ENCODE data around the gene CDC14B. TPM values are rescaled to one million over a fixed set of nuclear protein-coding genes. Genes with fewer than 3 reads are reported as not detected.
"Not testable (repeated sequence)": the region's sequence is repeated elsewhere in the genome, so short reads cannot be mapped to it uniquely, and the experiment has no call there.

CDC14B gene
- total RNA-seq, 1 donor from 2014 or later = 21.4 TPM

- Mint-ChIP-seq H3K4me3 (ENCODE audit: unreplicated experiment) (no peak overlapping the region), H3K4me1 (ENCODE audit: unreplicated experiment) (peaks cover 26% of the 10 kb centered on the region), H3K36me3 (ENCODE audit: low read depth, unreplicated experiment) (peaks cover 4% of the 10 kb centered on the region), H3K27ac (ENCODE audit: unreplicated experiment) (no peak overlapping the region), H3K27me3 (ENCODE audit: unreplicated experiment) (peaks cover 3% of the 10 kb centered on the region), H3K9me3 (ENCODE audit: unreplicated experiment) (no peaks in the 10 kb centered on the region)
- TF ChIP-seq CTCF (IDR thresholded peaks at IDR 0.05; ENCODE audit: unreplicated experiment) = no peak
- DNase-seq (ENCODE audit: low spot score) = no peak
Measured at GRCh38 chr9:96553070-96553469, 66.6 kb downstream of the CDC14B start.

- Mint-ChIP-seq H3K27ac (ENCODE audit: unreplicated experiment) (no peak overlapping the region), H3K4me3 (ENCODE audit: unreplicated experiment) (no peak overlapping the region), H3K9me3 (ENCODE audit: unreplicated experiment) (no peaks in the 10 kb centered on the region), H3K27me3 (ENCODE audit: unreplicated experiment) (peaks cover 3% of the 10 kb centered on the region), H3K36me3 (ENCODE audit: low read depth, unreplicated experiment) (peaks cover 4% of the 10 kb centered on the region), H3K4me1 (ENCODE audit: unreplicated experiment) (peaks cover 16% of the 10 kb centered on the region)
- DNase-seq (ENCODE audit: low spot score) = no peak
- no peak for TF ChIP-seq CTCF (IDR thresholded peaks at IDR 0.05; ENCODE audit: unreplicated experiment)
Measured at GRCh38 chr9:96551403-96551802, 68.2 kb downstream of the CDC14B start.

- H3K4me1 Mint-ChIP-seq (ENCODE audit: unreplicated experiment) = peaks cover 10% of the 10 kb centered on the region
- no peak for DNase-seq (ENCODE audit: low spot score)
- TF ChIP-seq CTCF (IDR thresholded peaks at IDR 0.05; ENCODE audit: unreplicated experiment) = no peak
- no peak overlapping the region for H3K27ac Mint-ChIP-seq (ENCODE audit: unreplicated experiment)
- H3K36me3 Mint-ChIP-seq (ENCODE audit: low read depth, unreplicated experiment) = peaks cover 4% of the 10 kb centered on the region
- H3K27me3 Mint-ChIP-seq (ENCODE audit: unreplicated experiment) = peaks cover 3% of the 10 kb centered on the region
- no peak overlapping the region for H3K4me3 Mint-ChIP-seq (ENCODE audit: unreplicated experiment)
- no peaks in the 10 kb centered on the region for H3K9me3 Mint-ChIP-seq (ENCODE audit: unreplicated experiment)
Measured at GRCh38 chr9:96550659-96551058, 69.0 kb downstream of the CDC14B start.

GRCh38 chr9:96543131-96543530 is 76.5 kb downstream of the CDC14B start:
- DNase-seq (ENCODE audit: low spot score); H3K4me1 Mint-ChIP-seq (ENCODE audit: unreplicated experiment); H3K27ac Mint-ChIP-seq (ENCODE audit: unreplicated experiment); H3K27me3 Mint-ChIP-seq (ENCODE audit: unreplicated experiment); H3K9me3 Mint-ChIP-seq (ENCODE audit: unreplicated experiment); H3K36me3 Mint-ChIP-seq (ENCODE audit: low read depth, unreplicated experiment); H3K4me3 Mint-ChIP-seq (ENCODE audit: unreplicated experiment): not testable (repeated sequence)

GRCh38 chr9:96540106-96540505 is 79.5 kb downstream of the CDC14B start:
- no peaks in the 10 kb centered on the region for H3K36me3 Mint-ChIP-seq (ENCODE audit: low read depth, unreplicated experiment)
- H3K4me1 Mint-ChIP-seq (ENCODE audit: unreplicated experiment) = no peaks in the 10 kb centered on the region
- TF ChIP-seq CTCF (IDR thresholded peaks at IDR 0.05; ENCODE audit: unreplicated experiment) = no peak
- H3K4me3 Mint-ChIP-seq (ENCODE audit: unreplicated experiment) = no peak overlapping the region
- no peaks in the 10 kb centered on the region for H3K9me3 Mint-ChIP-seq (ENCODE audit: unreplicated experiment)
- no peaks in the 10 kb centered on the region for H3K27me3 Mint-ChIP-seq (ENCODE audit: unreplicated experiment)
- DNase-seq (ENCODE audit: low spot score) = no peak
- no peak overlapping the region for H3K27ac Mint-ChIP-seq (ENCODE audit: unreplicated experiment)

- Mint-ChIP-seq H3K4me3 (ENCODE audit: unreplicated experiment) (no peak overlapping the region), H3K4me1 (ENCODE audit: unreplicated experiment) (no peaks in the 10 kb centered on the region), H3K36me3 (ENCODE audit: low read depth, unreplicated experiment) (peaks cover 11% of the 10 kb centered on the region), H3K27ac (ENCODE audit: unreplicated experiment) (no peak overlapping the region), H3K9me3 (ENCODE audit: unreplicated experiment) (no peaks in the 10 kb centered on the region), H3K27me3 (ENCODE audit: unreplicated experiment) (no peaks in the 10 kb centered on the region)
- TF ChIP-seq CTCF (IDR thresholded peaks at IDR 0.05; ENCODE audit: unreplicated experiment) = no peak
- no peak for DNase-seq (ENCODE audit: low spot score)
Measured at GRCh38 chr9:96532173-96532572, 87.5 kb downstream of the CDC14B start.
